KOPT-K1 (cell line): Measurements from ENCODE around the gene HAUS2.
"Not testable (repeated sequence)": the region's sequence is repeated elsewhere in the genome, so short reads cannot be mapped to it uniquely, and the experiment has no call there.

Source experiments
- H3K27ac ChIP-seq: fragments of 200-600 bp; sonication (generic); 2 replicates; pipeline ENCODE4 v1.5.1; 2016; ENCODE audit warnings: antibody characterized with exemption, mild to moderate bottlenecking, low read depth, low read length; ENCODE audit not compliant: poor library complexity, severe bottlenecking
- H3K36me3 ChIP-seq: fragments of 200-600 bp; sonication (generic); 2 replicates; pipeline ENCODE4 v1.5.1; 2017; ENCODE audit warnings: antibody characterized with exemption, mild to moderate bottlenecking, low read length, moderate library complexity; ENCODE audit not compliant: insufficient read depth
- H3K9me3 ChIP-seq: fragments of 200-600 bp; sonication (generic); 2 replicates; pipeline ENCODE4 v1.5.1; 2017; ENCODE audit warnings: antibody characterized with exemption, low read length, mild to moderate bottlenecking; ENCODE audit not compliant: insufficient read depth, poor library complexity, severe bottlenecking

The HAUS2 gene

DNA sequence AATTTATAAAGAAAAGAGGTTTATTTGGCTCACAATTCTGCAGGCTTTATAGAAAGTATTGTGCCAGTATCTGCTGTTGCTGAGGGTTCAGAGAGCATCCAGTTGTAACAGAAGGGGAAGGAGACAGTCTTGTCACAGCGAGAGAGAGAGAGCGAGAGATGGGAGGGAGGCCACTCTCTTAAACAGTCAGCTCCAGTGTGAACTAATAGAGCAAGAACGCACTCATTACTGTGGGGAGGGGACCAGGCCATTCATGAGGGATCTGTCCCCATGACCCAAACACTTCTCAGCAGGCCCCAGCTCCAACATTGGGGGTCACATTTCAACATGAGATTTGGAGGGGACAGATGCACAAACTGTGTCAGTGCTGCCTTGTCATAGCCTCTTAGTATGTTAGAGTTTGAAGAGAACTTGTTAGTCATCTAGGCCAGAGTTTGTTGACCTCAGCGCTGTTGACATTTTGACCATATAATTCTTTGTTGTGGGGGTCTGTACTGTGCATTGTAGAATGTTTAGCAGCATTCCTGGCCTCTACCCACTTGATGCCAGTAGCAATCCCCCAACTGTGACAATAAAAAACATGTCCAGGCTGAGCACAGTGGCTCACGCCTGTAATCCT, 42.1 kb downstream of the HAUS2 start:
- no peak overlapping the region for H3K27ac ChIP-seq
- no peaks in the 10 kb centered on the region for H3K9me3 ChIP-seq
- no peaks in the 10 kb centered on the region for H3K36me3 ChIP-seq

DNA sequence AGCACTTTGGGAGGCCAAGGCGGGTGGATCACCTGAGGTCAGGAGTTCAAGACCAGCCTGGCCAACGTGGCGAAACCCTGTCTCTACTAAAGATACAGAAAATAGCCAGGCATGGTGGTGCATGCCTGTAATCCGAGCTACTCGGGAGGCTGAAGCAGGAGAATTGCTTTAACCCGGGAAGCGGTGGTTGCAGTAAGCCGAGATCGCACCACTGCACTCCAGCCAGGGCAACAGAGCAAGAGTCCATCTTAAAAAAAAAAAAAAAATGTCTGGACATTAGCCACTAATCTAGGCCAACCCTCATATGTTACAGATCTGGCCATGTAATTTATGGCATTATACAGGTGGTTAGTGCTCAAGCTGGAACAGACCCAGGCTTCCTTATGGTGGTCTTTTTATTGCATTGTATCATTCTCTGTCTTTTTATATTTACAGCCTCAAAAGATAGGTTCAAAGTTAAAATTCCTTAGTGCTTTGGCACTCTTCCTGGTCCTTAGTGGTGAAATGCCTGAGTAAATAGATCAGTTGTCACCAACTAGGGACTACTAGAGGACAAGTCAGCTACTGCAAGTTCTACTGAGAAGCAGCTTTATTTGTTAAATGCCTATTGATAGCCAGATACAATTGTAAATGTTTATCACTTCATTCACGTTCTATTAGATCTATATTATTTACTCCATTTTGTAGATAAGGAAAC, 42.7 kb downstream of the HAUS2 start:
- H3K27ac ChIP-seq, result no peak overlapping the region
- no peaks in the 10 kb centered on the region for H3K36me3 ChIP-seq

DNA sequence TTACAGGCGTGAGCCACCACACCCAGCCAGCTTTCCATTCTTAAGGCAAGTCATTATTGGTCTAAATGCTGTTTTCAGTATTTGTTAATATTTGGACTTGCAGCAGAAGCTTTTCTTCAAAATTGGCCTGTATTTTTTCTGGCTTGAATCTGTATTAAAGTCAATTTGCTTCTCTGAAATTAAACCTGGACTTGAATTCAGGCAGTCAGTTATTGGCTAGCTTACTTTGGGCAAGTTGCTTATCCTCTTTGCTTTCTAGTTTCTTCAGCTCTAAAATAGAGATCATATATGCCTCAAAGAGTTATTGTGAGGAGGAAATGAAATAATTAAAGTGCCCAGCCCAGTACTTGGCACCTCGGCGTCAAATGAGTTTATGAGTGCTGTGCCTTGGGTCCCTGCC, 44.1 kb downstream of the HAUS2 start:
- no peaks in the 10 kb centered on the region for H3K9me3 ChIP-seq
- H3K36me3 ChIP-seq, result no peaks in the 10 kb centered on the region
- no peak overlapping the region for H3K27ac ChIP-seq

More for the DNA sequence above, 42.7 kb downstream of the HAUS2 start:
- no peaks in the 10 kb centered on the region for H3K9me3 ChIP-seq

DNA sequence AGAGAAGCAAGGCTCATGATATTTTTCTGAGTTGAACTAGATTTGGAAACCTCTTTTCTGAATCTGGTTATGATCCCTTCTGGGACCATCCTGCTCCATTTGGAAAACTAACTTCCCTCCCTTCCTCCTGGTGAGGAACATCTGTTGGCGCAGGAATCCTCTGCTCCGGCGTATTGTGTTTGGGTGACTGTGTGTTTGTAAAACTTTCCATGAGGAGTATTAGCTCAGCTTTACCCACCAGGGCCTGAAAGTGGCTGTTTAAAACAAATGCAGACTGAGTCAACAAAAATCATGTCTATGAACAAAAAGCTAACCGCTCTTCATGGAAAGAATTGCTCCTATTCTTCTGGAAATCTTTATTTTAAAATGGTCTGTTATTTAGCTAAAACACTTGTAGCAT, 44.5 kb downstream of the HAUS2 start:
- Histone ChIP-seq H3K27ac (no peak overlapping the region), H3K36me3 (no peaks in the 10 kb centered on the region), H3K9me3 (no peaks in the 10 kb centered on the region)

DNA sequence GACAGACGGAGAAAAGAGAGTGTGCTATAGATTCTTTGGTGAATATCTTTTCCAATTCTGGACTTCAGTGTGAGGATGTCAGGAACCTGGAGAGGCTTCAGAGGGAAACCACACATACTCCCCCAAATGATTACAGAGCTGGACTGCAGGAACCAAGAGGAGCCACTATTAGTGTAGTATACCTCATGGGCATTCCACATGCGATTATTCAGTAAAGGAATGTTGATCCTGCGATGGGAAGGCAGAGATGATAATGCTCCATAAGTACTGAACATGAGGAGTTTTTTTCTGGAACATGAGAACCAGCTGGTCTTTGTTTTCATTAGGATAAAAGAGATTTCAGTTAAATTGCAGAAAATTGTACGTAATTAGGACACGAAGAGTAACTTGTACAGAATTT, 45.5 kb downstream of the HAUS2 start:
- H3K36me3 ChIP-seq, result no peaks in the 10 kb centered on the region
- H3K9me3 ChIP-seq, result no peaks in the 10 kb centered on the region
- no peak overlapping the region for H3K27ac ChIP-seq

DNA sequence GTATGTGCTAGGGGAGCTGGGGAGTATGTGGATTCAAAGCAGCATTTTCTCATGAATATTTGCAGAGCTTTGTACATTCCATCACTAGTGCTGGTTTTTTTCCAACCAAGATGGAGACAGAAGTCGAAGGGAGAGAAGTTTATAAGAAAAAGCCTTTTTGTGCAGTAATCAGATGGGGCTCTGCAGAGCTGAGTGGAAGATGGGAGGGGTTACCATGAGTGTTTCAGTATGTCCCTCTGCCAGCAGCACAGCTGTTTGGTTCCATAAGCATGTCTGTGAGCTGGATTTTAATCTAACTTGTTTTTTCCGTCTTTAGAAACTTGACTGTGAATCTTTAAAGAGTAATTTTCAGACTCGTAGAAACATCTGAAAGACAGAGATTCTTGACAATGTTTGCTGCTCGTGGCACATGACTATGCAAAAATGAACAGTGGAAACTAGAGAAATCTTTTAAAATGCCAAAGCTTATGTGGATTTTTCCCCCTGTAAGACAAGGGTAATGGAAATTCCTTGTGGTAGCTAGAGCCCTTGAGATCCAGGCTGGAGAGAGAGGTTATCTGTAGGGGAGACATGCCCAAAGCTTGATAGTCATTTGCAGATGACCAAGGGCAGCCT, 47.1 kb downstream of the HAUS2 start:
- H3K36me3 ChIP-seq, result no peaks in the 10 kb centered on the region
- H3K9me3 ChIP-seq, result no peaks in the 10 kb centered on the region
- H3K27ac ChIP-seq, result no peak overlapping the region

DNA sequence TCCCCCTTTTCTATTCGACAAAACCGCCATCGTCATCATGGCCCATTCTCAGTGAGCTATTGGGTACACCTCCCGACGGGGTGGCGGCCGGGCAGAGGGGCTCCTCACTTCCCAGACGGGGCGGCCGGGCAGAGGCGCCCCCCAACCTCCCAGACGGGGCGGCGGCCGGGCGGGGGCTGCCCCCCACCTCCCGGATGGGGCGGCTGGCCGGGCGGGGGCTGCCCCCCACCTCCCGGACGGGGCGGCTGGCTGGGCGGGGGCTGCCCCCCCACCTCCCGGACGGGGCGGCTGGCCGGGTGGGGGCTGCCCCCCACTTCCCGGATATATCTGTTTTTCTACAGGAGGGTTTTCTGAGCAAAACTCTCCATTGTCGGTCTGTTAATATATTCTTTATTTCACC, 52.7 kb downstream of the HAUS2 start:
- not testable (repeated sequence) for H3K36me3 ChIP-seq, H3K27ac ChIP-seq, H3K9me3 ChIP-seq

DNA sequence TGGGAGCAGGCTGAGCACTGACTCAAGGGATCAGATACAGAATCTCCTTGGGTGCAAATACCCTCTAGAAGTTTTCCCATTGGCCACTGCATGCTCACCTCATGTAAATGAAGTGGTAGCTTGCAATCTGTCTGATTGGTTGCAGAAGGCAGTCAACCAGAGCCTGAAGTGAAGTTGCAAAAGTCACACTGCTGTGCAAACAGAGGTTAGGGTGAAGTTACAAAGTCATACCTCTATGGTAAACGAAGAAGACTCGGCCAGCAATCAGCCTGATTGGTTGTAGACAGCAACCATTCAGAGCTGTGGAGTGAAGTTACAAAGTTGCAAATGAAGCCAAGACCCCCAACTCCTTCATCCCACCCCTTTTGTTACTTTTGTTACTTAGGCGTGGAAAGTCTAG, 53.9 kb downstream of the HAUS2 start:
- peaks cover 7% of the 10 kb centered on the region for H3K9me3 ChIP-seq
- no peaks in the 10 kb centered on the region for H3K36me3 ChIP-seq
- H3K27ac ChIP-seq, result no peak overlapping the region

DNA sequence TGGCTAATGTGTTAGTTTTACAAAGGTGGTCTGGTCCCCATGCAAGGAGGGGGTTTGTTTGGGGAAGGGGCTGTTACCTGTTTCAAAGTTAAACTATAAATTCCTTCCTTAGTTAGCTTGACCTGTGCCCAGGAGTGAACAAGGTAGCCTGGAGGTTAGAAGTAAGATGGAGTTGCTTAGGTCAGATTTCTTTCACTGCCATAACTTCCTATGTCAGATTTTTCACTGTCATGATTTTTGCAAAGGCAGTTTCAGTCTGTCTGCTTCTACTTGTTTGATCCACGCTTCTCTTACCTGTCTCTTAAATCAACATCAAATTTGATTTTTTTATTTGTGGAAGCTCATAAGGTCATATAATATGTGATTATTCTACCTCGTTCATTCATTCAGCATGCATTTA, 55.3 kb downstream of the HAUS2 start:
- Histone ChIP-seq H3K27ac (no peak overlapping the region), H3K9me3 (peaks cover 7% of the 10 kb centered on the region), H3K36me3 (no peaks in the 10 kb centered on the region)

DNA sequence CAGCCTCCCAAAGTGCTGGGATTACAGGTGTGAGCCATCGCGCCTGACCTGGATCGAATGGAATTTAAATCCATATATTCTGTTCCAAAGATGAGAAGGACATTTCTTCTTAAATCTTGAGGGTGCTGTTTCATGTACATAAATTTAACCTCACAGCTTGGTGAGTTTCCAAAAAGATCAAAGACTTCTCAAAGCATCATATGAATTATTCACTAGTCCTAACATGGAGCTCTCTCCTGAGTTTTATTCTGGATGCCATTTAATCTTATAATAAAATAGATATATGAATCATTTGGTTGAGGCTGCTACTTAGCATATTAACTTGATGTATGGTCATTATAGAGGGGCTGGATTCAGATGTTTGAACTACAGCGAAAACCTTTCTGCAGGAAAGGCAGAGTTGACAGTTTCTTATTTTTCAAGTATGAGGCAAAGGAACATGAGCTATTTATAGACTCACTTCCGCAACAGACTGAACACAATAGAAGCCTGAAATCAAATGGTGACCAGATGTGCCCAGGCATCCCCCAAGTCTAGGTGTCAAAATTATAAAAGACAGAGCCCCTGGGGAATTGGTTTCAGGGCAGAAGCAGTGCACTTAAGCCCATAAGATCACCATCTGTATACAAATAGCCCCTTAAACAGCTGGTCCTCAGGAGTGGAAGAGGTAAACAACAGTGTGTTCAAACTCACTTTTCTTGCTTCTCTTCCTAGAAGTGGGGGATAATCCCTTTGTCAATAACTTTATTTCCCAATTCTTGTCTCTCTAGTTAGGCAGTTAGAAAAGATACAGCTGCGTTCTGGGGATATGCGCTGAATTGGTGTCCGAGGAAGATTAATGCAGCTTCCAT, 56.5 kb downstream of the HAUS2 start:
- H3K9me3 ChIP-seq, result peaks cover 7% of the 10 kb centered on the region
- no peak overlapping the region for H3K27ac ChIP-seq

DNA sequence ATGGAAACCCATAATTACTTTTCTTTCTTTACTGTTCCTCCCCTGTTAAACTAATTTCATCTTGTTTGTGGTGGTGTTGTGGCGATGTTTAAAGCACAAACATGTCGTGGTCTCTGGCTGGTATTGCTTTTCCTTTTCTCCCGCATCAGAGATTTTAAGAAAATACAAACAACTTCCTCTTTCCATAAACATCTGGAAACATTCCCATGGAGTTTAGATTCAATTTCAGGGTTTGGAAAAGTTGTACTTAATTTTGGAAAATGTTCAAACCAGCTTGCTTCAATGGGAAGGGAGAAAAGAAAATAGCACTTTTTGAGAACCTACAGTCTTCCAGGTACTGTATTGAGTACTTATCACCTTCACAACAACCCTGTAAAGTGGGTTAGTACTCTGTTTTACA, 57.2 kb downstream of the HAUS2 start:
- no peaks in the 10 kb centered on the region for H3K36me3 ChIP-seq
- H3K9me3 ChIP-seq, result peaks cover 7% of the 10 kb centered on the region
- H3K27ac ChIP-seq, result no peak overlapping the region

More for the DNA sequence above, 56.5 kb downstream of the HAUS2 start:
- no peaks in the 10 kb centered on the region for H3K36me3 ChIP-seq

DNA sequence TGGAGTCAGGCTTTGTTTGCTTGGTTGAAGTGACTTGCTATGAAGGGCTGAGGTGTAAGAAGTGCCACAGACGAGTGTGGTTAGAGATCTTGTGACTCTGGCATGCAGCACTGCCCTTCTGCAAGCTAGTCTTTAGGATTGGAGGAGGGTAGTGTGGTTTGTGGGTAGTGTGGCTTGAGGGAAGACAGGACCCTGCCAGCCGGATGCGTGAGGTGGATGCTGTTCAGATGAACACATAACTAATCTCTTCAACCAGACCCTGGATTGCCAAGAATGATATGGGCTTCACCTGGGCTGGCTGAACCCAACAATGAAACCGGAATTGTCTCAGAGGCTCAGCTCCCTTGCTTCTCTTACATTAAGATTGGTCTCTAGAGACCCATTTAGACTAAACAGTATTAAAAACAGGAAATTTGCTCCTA, 59.5 kb downstream of the HAUS2 start:
- no peak overlapping the region for H3K27ac ChIP-seq
- H3K9me3 ChIP-seq, result no peaks in the 10 kb centered on the region
- no peaks in the 10 kb centered on the region for H3K36me3 ChIP-seq

DNA sequence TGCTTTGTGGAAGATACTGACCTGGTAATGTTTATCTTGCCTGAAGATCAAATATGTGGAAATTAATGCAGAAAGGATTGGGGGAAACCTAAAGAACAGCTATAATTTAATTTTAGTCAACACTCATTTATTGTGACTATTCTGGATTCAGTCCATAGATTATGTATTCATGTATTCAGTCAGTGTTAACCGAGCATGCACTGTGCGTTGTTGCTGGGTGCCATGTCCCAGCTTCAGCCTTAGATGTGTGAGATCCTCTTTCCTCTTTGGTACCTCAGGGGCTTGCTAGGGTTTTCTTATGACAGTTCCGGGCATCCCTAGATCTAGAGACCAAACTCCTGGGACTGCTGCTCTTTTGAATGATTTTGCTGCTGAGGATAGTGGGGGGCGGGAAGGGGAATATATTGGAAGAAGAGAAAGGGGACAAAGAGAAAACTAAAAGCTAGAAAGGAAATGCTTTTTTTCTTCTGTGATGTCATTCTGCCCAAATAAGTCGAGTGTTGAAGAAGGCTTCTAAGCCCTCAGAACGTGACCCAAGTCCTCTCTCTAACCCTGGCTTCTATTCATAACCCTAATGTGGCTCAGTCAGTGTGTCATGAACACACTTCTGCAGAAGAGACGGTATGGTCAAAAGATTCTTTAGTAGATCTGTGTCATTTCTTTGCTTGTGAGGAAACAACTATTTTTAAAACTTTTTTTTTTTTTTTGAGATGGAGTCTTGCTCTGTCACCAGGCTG, 60.3 kb downstream of the HAUS2 start:
- Histone ChIP-seq H3K9me3 (no peaks in the 10 kb centered on the region), H3K36me3 (no peaks in the 10 kb centered on the region), H3K27ac (peak overlapping the region; percentile 13)

DNA sequence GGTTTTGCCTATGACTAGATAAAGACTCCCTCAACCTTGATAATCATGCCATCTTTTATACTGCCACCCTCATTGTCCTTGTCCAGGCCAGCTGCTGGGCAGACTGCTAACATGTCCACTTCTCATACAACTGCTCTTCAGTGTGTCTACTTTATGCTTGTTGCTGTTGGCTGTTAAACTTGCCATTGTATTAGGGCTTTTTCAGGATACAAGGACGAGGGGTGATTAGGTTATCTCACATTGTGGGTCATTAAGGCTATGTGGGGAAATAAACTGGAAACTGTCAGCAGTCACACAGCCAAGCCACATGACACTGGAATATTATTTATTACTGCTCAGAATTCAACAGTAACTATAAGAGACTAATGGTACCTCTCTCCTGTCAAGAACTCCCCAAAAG, 62.9 kb downstream of the HAUS2 start:
- no peaks in the 10 kb centered on the region for H3K9me3 ChIP-seq
- H3K36me3 ChIP-seq, result no peaks in the 10 kb centered on the region
- H3K27ac ChIP-seq, result no peak overlapping the region
